GM19452 (cell line): ENCODE results near the gene KRTAP5-3.
"Not testable (repeated sequence)": the region's sequence is repeated elsewhere in the genome, so short reads cannot be mapped to it uniquely, and the experiment has no call there.

Source experiments
- ATAC-seq: cut with Tn5 transposase; IDR thresholded peaks from one replicate; pipeline ENCODE4 v1.9.1; 2021; ENCODE audit not compliant: unreplicated experiment

KRTAP5-3 gene

GRCh38 chr11:1608363-1608762, at the start of gene KRTAP5-3:
Gene KRTAP5-3 (minus strand): TSS chr11:1608463. CDS start chr11:1608385, 78 bp downstream.
- ATAC-seq: no peak

GRCh38 chr11:1656670-1657069, 48.4 kb upstream of the KRTAP5-3 start:
- no peak for ATAC-seq

- no peak for ATAC-seq
Measured at GRCh38 chr11:1656061-1656441, 47.8 kb upstream of the KRTAP5-3 start.

- ATAC-seq: no peak
Measured at GRCh38 chr11:1655168-1656060, 47.2 kb upstream of the KRTAP5-3 start.

GRCh38 chr11:1654388-1655167, 46.3 kb upstream of the KRTAP5-3 start:
- no peak for ATAC-seq

DNA sequence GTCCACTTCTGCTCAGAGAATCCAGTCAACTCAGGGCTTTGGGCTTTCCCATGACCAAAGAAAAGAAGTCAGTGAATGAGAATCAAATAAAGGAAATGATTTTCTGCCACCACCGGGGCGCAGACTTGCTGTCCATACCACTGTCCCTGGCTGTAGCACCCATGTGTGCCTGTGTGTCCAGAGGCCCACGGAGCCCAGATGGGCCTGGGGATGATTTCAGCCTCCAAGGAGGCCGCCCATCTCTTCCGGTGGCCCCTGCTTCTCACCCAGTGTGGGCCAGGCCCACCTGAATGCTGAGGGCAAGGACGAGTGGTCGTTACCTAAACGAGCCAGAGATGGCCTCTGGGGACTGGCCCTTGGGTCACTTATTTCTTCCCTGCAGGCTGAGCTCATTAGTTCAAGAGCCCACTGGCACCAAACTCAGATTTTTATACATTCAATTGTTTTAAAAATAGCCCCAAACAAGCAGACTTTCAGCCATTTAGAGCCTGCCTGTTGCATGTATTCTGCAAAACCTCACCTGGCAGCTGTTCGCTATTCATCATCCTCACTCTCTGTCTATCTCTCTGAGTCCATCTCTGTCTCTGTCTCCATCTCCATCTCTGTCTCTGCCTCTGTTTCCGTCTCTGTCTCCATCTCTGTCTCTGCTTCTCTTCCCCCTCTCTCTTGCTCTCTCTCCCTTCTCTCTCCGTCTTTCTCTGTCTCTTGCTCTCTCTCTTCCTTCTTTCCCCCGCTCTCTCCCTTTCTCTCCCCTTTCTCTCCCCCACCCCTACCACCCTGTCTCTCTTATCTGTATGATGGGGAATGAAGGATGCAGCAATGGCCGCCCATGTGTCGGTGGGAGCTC, 45.5 kb upstream of the KRTAP5-3 start:
- ATAC-seq: no peak

- no peak for ATAC-seq
Measured at GRCh38 chr11:1652771-1653540, 44.7 kb upstream of the KRTAP5-3 start.

DNA sequence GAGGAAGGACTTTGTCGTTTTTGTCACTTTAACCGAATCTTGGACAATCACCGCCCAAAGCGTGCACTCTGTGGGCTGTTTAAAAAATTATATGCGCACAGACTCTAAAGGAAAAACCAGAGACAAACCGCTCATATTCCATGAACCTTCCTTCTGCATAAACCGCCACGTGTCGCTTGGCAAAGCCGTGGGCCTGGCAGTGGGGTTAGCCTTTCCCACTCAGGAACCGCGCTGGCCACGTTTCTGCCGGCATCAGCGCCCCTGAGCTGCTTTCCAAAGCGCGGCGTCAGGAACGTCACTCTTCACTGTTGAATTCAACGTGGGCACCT, 44.1 kb upstream of the KRTAP5-3 start:
- no peak for ATAC-seq

DNA sequence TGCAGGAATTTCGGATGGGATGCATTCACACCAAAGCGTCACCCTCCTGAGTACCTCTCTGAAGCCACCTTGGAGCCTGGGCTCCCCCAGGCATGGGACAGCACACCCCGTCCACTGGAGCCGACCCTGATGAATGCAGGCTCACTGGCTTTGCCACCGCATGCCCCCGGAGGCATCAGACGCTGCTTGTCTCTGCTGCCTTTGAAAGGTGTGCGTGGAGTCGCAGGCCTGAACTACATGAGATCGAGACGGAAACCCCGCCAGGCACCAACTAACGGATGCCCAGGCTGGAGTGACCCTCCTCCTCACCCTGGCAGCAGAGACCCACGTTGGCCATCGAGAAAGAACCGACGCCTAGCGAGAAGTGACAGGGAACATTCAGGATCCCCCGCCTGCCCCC, 43.8 kb upstream of the KRTAP5-3 start:
- no peak for ATAC-seq

DNA sequence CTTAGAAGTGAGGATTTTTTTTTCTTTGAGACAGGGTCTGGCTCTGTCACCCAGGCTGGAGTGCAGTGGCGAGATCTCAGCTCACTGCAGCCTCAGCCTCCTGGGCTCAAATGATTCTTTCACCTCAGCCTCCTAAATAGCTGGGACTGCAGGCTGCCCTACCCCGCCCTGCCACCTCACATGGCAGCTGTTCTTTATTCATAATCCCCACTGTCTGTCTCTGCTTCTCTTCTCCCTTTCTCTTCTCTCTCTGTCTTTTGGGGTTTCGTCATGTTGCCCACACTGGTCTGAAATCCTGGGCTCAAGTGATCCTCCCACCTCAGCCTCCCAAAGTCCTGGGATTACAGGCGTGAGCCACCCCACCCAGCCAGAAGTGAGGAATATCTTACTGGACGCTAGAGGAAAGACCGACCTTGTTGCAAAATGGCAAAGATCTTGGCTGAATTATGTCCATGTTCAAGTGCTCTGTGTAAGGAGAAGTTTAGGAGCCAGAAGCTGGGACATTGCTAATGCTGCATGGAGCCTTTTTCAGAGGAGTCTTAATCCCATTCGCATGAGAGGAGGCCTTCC, 43.2 kb upstream of the KRTAP5-3 start:
- no peak for ATAC-seq

DNA sequence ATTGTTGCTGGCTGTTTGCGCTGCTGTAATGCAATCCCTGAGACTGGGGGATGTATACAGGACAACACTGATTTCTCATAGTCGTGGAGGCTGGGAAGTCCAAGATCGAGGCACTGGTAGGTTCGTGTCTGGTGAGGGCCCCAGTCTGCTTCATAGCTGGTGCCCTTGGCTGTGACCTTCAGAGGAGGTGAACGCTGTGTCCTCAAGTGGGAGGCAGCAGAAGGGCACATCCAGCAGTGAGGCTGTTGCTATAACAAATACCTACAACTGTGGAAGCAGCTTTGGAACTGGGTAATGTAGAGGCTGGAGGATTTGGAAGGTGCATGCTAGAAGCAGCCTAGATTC, 42.6 kb upstream of the KRTAP5-3 start:
- ATAC-seq: no peak

GRCh38 chr11:1650034-1650917, 42.0 kb upstream of the KRTAP5-3 start:
- ATAC-seq: no peak

- no peak for ATAC-seq
Measured at GRCh38 chr11:1648653-1649420, 40.6 kb upstream of the KRTAP5-3 start.

GRCh38 chr11:1647901-1648652, 39.8 kb upstream of the KRTAP5-3 start:
- no peak for ATAC-seq

DNA sequence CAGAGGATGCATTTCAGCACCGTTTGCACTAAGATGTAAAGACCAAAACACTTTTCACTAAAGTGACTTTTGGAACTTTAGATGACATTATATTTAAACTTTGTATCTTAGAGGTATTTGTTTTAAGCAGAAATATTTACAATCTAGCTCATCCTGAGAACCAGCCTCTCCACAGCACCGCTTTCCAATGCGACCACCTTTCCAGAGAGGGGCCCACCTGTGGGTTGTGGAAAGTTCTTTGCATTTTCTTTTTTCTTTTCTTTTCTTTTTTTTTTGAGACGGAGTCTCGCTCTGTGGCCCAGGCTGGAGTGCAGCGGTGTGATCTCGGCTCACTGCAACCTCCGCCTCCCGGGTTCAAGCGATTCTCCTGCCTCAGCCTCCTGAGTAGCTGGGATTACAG, 38.3 kb upstream of the KRTAP5-3 start:
- not testable (repeated sequence) for ATAC-seq

- no peak for ATAC-seq
Measured at GRCh38 chr11:1645357-1645821, 37.1 kb upstream of the KRTAP5-3 start.

DNA sequence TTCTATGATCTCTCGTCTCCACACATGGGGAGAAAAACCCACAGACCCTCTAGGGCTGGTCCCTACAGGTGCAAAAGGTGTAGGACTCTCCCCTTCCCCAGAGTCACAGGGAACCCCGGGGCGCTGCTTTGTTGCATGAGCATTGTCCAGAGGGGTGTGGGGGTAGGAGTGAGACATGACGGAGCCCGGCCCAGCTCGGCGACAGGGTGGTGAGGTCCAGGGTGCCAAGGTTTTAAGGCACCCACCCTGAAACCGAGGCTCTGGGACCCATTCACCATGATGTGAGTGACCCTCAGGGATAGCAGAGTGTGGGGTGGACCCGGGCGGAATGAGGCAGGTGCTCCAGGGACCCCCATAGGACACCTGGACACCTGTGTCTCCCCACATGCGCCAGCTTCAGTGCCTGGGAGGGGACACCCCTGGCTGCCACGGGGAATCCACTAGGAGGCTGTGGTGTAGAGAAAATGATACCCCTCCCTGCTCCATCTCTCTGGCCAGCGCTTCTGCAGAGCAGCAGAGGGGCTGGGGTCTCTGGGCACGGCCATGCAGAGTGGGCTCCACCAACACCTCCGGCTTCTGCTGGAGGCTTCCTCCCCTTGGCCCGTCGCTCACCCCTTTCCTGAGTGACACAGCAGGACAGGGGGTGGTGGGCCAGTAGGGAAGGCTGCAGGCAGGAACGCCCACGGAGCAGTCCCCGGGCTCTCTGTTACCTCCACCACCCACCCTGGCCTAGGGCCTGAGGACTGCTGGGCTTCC, 36.5 kb upstream of the KRTAP5-3 start:
- no peak for ATAC-seq
